Hematopoietic multipotent progenitor cell treated with erythropoietin and hydrocortisone succinate and interleukin-3 and kit ligand, for 8 days (in vitro differentiated cells): ENCODE data around the gene STK4.
"Not testable (repeated sequence)": the region's sequence is repeated elsewhere in the genome, so short reads cannot be mapped to it uniquely, and the experiment has no call there.

Experiments
- DNase-seq: peaks from one replicate; pipeline ENCODE4 v3.0.0-alpha.2; 2015

STK4 gene

DNA sequence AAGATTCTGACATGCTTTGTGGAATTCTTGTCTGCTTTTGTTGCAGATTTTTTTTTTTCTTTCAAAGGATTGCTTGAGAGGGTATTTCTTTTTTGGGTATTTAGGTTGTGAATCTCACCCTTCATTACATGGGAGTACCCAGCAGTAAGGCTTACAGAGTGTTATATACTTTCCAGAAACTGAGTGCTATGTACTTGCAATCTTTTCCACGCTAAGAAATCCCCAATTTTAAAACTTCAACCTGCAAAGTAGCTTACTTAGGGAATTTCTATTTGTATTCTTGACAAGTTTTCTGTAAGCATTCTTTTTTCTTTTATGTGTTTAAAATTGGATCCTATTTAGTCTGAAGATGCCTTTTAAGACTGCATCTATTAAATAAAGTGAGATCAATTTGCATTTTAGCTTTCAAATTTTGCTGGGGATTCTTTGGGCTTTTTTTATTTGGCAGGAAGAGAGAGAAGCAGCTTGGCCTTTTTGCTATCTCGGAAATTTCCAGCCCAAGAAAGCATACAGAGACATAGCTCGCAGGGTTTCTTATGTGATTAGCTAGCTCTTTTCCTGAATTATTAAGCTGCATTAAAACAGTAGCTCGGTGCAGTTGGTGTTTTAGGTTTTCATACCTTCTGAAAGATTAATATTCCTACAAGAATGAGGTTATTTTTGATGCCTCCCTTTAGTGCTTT lies 92.0 kb downstream of the STK4 start:
- DNase-seq: no peak

- DNase-seq: no peak
Observed at GRCh38 chr20:45059022-45059728, 92.9 kb downstream of the STK4 start.

DNA sequence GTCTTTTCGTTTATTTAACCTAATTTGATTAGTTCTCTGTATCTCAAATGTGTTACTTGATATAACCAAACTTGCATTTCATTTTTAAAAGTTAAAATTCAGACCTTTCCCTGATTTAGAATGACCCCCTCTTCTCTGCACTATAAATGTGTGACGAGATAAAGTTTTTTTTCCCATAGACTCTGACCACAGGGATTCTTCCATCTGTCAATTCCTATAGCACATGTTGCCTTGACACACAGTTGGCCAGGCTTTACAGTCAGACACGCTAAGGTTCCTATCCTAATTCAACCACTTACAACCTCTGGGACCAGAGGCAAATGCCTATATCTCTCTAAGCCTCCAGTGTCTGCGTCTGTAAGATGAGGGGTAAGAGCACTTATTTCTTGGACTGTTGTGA lies 94.0 kb downstream of the STK4 start:
- DNase-seq: no peak

DNA sequence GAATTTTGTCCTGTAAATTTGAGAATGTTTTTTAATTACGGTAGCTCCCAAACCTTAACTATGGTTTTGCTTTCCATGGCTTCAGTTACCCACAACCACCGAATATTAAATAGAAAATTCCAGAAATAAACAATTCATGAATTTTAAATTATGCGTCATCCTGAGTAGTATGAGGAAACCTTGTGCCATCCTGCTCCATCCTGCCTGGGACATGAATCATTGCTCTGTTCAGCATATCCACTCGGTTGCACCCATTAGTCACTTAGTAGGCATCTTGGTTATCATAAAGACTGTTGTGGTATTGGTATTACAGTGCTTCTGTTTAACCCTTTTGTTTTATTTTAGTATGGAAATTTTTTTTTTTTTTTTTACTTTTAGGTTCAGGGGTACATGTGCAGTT lies 94.9 kb downstream of the STK4 start:
- DNase-seq: no peak

GRCh38 chr20:45063107-45063506 lies 96.8 kb downstream of the STK4 start:
- DNase-seq: not testable (repeated sequence)

GRCh38 chr20:45064812-45065211 lies 98.5 kb downstream of the STK4 start:
- no peak for DNase-seq

DNA sequence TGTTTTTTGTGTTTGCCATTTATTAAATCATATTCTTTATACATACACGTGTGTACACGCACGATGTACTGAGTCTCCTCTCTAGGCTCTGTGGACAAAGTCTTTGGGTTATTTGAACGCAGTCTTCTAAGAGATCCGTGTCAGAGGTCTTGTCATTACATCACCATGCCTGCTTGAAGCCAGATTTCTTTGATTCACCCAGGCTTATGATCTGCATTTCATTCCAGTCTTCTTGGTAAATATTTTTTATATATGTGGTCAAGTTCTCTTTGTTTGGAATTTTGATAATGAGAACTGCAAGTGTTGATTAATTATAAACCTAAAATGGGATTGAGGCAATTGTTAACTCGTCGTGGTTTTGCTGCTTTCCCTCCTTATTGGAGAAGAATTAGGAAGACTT lies 100.1 kb downstream of the STK4 start:
- DNase-seq: no peak

GRCh38 chr20:45067087-45067486 lies 100.8 kb downstream of the STK4 start:
- no peak for DNase-seq

DNA sequence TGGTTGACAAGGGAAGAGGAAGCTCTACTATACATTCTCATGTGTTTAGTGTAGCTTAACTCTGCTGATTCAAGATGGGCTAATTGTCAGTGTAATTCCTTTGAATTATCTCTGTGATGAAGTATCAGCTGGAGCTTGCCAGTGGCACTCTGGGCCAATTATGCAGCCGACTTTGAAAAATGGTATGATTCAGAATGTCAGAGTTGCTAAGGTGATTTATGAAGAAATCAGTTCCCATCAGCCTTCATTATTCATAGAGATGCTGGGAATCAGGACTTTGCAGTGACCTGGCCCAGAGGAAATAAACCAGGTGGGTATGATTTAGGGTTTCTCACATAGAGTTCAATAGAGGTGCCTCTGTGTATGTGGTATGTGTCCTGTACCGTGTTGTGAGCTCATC lies 101.2 kb downstream of the STK4 start:
- no peak for DNase-seq

DNA sequence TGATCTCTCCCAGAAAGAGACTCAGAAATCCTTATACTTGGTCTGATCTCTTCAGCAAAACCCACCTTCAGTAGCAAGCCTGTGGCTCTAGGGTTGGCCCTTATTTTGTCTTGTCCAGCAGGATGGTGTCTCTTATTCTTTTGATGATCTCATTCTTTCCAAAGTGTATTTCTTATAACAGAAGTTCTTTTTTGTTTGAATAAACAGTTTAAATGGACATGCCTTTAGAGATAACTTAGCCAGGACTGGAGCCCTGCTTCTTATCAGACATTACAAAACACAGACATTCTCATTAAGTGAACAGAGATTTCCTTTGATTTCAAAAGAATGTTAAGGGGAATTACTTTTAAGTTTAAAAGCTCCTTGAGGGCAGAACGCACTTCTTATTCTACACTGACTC lies 102.9 kb downstream of the STK4 start:
- DNase-seq: no peak

DNA sequence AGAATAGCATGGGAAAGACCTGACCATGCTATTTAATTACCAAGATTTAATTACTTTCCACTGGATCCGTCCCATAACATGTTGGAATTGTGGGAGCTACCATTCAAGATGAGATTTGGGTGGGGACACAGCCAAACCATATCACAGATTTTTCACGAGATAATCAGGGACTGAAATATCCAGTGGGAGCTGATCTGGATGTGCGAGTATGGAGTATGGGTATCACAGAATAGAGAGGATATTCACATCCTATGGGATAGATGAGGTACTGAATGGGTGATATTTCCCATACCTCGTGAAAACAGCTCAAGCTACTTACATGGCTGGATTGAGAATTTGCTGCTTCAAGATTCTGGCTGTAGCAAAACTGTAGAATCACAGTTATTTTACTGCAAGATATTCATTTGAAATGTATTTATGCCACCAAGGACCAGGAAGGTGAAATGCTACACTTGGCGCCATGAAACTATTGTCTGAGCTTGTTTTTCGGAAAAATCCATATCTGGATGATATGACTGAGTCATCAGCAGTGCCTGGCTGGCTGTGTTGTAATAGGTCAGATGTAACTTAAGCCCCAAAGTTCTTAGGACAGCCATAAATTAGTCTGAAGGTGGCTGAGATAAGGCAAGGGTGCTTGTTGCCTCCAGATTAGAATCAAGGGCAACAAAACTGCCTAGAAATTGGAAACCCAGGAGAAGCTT lies 104.8 kb downstream of the STK4 start:
- peak; percentile 15 for DNase-seq

DNA sequence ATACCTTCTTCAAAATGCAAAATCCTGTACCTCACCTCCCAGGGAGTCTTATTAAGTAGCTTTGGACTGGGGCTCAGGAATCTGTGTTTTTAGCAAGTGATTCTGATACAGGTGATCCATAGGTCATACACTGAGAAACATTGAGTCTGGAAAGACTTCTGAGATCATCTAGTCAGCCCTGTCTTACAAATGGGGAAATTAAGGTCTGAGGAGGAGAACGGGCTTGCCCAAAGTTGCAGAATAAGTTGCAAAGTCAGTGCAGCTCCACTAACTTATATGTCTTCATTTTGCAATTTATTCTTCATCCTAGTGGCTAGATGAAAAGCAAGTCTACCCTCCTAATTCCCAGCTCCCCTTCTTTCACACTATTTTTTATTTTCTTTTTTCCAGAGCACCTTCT lies 105.8 kb downstream of the STK4 start:
- DNase-seq: no peak

DNA sequence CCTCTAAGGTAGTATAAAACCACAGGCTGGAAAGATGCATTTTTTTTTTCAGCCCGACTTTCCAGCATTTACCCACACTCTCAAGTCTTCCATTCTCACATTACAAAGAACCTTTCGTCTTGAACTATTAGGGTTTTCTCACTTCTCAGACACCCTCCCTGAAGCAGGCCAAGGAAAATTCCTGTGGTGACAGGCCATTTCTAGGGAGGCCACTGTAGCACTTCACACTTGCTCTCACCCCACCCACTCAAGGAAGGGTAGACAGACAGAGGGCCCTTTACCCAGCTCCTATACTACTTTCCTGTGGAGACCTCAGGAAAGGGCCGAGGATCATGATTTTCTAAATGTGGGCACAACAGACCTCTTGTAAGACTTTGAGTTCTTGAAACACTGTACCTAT lies 106.9 kb downstream of the STK4 start:
- DNase-seq: no peak

DNA sequence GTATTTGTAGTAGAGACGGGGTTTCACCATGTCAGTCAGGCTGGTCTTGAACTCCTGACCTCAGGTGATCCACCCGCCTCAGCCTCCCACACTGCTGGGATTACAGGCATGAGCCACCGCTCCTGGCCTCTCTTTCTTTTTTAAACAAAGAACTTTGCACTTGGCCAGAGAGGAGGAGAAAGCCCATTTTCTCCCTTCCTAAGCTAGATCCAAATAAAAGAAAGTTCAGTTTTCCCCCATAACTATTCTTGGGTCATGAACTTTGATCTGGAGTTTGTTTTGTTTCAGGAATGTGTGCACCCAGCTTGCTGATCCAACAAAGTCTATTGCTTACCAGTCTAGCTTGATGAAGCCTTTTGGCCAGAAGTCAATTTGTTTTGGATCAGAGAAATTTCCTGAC lies 111.2 kb downstream of the STK4 start:
- DNase-seq: no peak

DNA sequence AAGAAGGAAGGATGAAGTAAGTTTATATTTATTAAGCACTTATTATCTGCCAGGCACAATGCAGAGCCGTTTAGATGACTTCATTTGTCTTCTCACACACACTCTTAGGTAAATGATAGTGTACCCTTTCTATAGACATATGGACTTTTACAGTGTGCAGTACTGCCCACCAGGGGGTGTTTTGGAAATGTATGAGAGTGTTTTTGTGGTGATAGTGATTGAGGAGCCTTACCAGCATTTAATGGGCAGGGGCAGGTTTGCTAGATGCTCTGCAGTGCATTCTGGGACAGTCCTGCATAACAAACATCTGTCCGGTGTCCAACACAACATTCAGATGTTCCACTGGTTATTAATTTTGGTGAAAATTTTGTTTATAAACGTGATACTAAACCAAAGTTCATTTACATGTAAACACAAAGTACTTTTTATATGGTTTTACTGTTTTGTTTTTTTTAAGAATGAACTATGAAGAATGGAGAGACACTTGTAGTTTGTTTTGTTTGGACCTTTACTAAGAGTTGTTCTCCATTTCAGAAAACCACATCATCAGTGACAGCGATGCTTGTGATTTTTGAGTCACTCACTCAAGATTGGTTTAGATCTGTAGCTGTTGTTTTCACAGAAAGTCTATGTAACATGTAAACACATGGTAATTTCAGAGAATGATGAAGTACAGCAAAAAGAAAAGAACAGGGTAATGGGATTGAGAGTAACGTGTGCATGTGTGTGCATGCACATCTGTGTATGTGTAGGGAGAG lies 114.7 kb downstream of the STK4 start:
- peak; percentile 43 for DNase-seq

DNA sequence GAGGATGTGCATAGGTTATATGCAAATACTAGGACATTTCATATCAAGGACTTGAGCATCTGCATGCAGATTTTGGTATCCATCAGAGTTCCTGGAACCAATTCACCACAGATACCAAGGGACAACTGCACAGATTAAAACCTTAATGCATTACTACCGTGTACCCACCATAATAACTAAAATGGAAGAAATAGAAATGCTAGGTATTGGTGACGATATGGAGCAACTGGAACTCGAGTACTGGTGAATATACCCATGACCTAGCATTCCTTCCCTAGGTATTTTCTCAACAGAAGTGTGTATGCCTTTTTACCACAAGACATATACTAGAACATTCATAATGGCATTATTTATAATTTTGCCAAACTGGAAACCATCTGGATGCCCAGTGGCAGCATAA lies 116.2 kb downstream of the STK4 start:
- DNase-seq: no peak

- no peak for DNase-seq
Observed at GRCh38 chr20:45083127-45083526, 116.8 kb downstream of the STK4 start.

DNA sequence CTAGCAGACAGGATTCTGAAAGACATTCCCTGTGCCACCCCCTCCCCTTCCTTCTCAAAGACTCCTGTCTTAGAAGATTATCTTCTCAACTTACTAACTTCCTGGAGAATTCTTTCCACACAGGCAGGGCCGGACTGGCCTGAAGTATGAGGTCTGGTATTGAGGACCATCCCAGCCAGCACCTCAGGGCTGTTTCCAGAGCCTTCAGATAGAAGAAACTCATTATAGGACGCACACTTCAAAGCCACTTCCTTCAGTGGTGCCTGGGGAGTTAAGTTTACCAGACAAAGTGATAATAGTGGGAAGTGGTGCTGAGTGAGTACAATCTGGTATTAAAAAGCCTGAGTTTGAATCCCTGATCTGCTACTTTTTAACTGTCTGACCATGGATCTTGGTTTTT lies 119.0 kb downstream of the STK4 start:
- DNase-seq: no peak

DNA sequence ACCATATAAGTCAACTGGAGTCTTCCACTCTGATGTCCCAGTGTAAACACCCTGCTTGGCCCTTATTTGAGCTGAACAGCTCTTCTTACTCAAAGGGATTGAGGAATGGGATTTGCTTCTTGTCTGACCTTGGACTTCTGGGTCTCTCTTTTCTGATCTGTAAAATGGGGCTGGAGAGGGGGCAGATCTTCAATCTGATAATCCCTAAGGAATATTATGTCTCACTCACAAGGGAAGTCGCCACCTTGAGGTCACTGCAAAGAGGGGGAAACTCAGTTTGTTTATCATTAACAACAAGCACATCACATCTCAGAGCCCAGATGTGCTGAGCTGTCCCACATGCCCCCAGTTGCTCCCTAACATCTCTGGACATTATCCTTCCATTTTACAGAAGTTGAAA lies 119.6 kb downstream of the STK4 start:
- DNase-seq: no peak

DNA sequence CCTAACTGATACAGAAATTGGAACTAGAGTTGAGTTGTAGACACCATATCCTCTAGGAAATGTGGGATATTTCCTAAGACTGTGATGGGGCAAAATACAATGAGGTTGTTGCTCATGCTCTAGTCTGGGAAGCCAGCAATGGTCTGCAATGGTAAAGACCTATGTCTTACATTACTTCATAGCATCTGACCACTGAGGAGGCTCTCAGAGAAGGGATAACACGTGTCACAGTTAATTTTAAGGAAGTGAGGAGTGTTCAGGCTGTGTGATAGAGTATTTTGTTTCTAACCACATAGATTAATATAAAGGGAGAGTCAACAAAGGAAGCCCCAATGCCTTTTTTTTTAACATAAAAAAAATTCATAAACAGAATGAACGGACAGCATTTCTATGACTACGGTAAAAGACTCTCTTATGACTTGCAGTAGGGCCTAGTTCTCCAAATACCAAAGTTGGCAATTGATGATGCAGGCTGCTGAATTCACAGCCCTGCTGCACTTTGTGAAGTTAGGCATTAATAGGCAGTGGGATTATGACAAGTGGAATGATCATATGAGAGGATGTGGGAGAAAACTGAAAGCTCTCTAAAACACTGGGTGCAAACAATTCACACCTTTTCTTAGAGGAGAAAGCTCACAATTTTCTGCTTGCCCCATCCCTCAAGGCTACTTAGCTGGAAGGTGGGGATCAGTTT lies 120.9 kb downstream of the STK4 start:
- DNase-seq: no peak

- DNase-seq: no peak
Observed at GRCh38 chr20:45087814-45088213, 121.5 kb downstream of the STK4 start.

DNA sequence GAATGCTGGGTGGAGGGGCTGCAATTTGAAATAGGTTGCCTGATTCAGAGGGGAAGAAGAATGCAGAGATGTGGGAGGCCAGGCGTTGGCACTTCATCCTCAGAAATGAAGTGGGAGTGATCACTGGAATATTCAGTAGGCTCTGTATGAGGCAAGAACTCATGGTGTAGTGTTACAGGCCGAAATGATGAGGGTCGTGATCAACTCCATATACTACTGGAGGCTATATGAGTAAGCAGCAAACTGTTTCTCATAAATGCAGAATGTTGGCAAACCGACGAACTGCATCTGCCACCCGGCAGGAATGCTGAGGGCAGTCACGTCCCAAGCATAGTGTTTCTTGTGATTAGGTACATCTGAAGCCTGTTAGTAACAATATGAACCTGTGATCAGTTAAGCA lies 121.9 kb downstream of the STK4 start:
- no peak for DNase-seq

GRCh38 chr20:45090481-45090880 lies 124.2 kb downstream of the STK4 start:
- no peak for DNase-seq
